ENCODE data around the gene SLC51B. TPM values are rescaled to one million over a fixed set of nuclear protein-coding genes. Genes with fewer than 3 reads are reported as not detected.
"Not testable (repeated sequence)": the region's sequence is repeated elsewhere in the genome, so short reads cannot be mapped to it uniquely, and the experiment has no call there.

Gene SLC51B
- total RNA-seq, 1 experiment from 2014 or later, result not detected

GRCh38 chr15:65066001-65066634 lies 20.9 kb downstream of the SLC51B start:
- no peak for DNase-seq (ENCODE audit: low read depth)

DNA sequence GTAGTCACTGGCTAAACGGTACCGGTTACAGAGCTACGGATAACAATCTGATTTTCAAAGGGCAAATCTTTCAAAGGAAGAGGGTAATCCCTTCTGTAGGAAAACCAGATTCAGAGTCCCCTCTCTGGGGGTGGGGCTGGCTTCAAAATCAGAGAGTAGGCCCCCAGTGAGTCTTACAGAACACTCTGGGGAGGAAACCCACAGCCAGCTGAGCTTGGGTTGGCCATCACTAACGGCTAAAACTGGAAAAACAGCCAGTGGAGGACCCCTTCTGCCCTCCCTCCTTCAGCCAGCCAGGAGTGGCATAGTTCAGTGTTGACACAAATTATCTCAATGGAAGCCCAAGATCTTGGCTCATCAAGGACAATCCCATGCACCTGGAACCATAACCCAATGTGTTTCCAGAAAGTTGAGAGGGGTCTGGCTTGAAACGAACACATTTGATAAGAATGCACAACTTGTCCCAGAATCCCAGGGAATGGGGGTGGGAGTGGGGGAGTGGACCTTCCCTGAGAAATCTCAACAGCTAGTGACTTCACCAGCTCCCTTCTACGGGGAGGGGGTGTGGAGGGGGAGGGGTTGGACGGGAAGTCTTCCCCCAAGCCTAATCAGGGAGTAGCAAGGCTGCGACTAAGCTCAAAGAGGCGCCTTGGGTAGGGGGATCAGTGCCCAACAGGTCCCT lies 21.6 kb downstream of the SLC51B start:
- no peak for DNase-seq (ENCODE audit: low read depth)

DNA sequence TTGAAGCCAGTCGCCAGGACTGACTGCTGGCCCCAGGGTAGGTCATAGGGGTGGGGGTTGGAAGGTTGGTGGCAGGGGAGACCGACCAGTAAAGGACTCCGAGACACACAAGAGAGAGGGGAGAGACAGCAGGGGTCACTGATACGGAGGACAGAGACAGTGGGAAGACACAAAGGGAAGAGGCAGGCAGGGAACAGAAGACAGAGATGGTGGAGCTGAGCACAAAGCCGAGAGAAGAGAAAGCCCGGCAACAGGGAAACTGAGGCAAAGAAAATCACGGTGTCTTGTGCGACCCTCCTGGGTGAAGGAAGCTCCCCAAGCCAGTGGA lies 22.1 kb downstream of the SLC51B start:
- DNase-seq (ENCODE audit: low read depth), result no peak

DNA sequence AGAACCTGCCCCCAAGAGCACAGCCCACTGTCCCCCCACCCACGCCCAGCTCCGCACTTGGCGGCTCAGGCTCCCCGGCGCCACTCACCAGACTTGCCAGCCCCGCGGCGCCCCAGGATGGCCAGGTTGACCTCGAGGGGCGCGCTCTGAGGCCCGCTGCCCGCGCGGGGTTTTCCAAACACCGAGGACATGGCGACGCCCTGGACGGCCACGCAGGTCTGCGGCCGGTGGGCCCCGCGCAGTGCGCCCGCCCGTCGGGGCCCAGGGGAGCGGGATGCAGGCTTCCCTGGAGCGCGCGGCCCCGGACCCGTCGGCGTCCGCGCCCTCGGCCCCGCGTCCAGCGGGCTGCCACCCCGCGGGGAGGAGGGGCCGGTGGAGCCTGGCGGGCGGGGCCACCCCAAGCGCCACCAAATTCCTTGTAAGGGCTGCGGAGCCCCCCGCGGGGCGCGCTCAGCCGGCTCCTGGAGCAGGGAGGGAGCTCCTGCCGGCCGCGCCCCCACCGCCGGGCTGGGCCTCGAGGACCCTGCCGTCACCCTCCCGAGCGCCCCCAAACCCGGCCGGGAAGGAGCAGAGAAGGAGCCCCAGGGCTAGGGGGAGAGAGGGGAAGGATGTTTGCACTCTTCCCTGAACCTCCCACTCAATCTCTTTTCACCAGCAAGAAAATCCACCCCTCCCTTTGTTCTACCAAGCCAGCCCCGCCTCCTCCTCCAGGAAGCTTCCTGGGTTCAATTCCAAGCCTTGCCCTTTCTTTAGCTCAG lies 22.6 kb downstream of the SLC51B start, which contains the start of gene RASL12:
TSS of gene RASL12 (minus strand) at position 347 of the 758 bp plus-strand sequence. CDS start at position 191, 156 bp downstream.
- no peak for DNase-seq (ENCODE audit: low read depth)

DNA sequence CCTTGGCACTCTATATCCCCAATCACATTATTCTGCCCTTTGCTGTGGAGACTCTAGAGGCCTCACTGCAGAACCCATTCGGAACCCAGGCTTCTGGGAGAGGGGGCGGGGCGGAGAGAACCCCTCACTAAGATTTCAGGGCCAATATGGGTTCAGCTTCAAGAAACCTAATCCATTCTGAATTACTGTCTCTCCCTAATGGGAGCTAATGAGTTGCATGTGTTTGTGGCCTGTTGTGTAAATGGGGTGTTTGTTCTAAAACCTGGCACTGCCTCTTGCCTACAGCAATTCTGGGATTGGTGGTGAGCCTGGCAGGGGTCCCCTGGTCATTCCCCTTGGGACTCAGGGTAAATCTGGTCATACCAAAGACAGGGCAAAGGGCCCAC lies 23.2 kb downstream of the SLC51B start:
- no peak for DNase-seq (ENCODE audit: low read depth)

GRCh38 chr15:65069179-65069578 lies 24.0 kb downstream of the SLC51B start:
- DNase-seq (ENCODE audit: low read depth), result no peak

DNA sequence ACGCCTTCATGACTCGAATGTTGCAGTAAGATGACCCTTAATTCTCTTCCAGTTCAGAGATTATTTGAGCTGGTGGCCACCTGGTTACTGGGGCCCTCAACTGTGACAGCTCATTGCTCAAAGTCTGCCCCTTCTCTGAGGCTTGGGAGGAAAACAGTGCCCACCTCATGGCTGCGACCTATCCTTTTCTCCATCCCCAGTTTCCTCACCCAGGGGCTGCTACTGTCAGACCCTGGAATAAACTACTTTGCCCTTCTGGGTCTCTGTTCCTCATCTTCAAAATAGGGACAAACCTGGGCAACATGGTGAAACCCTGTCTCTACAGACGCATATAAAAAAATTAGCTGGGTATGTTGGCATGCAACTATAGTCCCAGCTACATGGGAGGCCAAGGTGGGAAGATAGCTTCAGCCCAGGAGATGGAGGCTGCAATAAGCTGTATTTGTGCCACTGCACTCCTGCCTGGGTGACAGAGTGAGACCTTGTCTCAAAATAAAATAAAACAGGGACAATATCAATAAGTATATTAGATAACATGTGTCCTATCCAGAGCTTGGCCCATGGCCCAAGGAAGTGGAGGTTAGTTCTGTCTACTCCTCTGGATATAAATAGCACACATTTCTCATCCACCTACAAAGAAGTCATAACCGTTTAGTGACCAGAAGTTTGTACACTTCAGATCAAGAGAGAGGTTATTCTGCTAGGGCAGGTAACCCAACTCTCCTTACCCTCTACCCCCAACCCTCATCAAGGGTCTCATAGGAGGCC lies 24.8 kb downstream of the SLC51B start:
- DNase-seq (ENCODE audit: low read depth), result no peak

- no peak for DNase-seq (ENCODE audit: low read depth)
These were observed 26.2 kb downstream of the SLC51B start for GRCh38 chr15:65071381-65071811.

DNA sequence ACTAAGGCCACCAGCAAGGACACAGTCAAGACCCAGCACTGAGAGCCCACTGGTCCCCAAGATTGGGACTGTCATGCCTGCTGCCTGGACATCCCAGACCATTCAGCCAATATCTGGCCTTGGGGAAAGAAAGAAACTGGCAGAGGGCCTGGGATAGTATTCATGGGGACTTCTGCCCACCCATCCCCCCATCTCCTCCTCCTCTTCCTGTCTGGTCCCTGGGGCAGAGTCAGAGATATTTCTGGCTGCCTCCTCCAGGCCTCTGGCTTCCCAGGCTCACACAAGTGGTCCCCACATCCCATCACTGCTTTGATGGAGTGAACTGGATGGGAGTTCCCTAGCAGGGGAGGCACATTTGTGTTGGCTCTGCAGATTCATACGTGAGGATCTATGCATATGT lies 26.8 kb downstream of the SLC51B start:
- DNase-seq (ENCODE audit: low read depth), result no peak

DNA sequence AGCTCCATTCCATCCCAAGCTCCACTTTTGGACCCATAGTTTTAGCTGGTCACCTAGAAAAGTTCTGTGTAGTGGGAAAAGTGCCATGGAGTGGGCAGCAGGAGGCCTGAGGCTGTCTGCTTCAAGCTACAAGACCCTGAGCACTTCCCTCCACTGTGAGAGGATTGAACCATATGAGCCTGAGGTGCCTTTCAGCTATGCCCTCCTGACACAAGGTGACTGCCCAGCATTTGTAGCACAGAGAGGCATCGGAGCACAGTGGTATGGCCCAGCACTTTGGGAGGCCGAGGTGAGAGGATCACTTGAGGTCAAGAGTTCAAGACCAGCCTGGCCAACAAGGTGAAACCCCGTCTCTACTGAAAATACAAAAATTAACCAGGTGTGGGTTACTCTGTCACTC lies 27.4 kb downstream of the SLC51B start:
- DNase-seq (ENCODE audit: low read depth), result no peak

DNA sequence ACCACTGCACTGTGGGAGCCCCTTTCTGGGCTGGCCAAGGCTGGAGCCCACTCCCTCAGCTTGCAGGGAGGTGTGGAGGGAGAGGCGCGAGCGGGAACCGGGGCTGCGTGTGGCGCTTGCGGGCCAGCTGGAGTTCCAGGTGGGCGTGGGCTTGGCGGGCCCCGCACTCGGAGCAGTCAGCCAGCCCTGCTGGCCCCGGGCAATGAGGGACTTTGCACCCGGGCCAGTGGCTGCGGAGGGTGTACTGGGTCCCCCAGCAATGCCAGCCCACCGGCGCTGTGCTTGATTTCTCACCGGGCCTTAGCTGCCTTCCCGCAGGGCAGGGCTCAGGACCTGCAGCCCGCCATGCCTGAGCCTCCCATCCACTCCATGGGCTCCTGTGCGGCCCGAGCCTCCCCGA lies 29.8 kb downstream of the SLC51B start:
- not testable (repeated sequence) for DNase-seq (ENCODE audit: low read depth)

GRCh38 chr15:65075607-65076395 lies 30.6 kb downstream of the SLC51B start:
- DNase-seq (ENCODE audit: low read depth), result not testable (repeated sequence)

DNA sequence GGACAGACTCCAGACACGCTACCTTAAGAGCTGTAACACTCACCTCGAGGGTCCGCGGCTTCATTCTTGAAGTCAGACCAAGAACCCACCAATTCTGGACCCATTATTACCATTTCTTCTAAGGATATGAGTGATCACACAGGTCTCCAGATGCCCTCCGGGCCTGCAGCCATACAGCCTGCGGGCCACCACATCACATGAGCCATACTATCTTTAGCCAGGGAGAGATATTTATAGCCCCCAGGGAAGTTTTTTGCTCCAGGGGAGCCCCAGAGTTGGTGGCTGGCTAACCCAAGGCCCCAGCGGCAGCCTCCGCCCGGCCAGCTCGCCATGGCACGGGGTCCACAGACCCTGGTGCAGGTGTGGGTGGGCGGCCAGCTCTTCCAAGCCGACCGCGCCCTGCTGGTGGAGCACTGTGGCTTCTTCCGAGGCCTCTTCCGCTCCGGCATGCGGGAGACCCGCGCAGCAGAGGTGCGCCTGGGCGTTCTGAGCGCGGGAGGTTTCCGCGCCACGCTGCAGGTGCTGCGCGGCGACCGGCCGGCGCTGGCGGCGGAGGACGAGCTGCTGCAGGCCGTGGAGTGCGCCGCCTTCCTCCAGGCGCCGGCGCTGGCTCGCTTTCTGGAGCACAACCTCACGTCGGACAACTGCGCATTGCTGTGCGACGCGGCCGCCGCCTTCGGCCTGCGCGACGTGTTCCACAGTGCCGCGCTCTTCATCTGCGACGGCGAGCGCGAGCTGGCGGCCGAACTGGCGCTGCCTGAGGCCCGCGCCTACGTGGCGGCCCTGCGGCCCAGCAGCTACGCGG lies 31.5 kb downstream of the SLC51B start, which contains the start of gene KBTBD13:
TSS of gene KBTBD13 (plus strand) at position 261 of the 805 bp plus-strand sequence. CDS start at position 331, 70 bp downstream.
- no peak for DNase-seq (ENCODE audit: low read depth)

DNA sequence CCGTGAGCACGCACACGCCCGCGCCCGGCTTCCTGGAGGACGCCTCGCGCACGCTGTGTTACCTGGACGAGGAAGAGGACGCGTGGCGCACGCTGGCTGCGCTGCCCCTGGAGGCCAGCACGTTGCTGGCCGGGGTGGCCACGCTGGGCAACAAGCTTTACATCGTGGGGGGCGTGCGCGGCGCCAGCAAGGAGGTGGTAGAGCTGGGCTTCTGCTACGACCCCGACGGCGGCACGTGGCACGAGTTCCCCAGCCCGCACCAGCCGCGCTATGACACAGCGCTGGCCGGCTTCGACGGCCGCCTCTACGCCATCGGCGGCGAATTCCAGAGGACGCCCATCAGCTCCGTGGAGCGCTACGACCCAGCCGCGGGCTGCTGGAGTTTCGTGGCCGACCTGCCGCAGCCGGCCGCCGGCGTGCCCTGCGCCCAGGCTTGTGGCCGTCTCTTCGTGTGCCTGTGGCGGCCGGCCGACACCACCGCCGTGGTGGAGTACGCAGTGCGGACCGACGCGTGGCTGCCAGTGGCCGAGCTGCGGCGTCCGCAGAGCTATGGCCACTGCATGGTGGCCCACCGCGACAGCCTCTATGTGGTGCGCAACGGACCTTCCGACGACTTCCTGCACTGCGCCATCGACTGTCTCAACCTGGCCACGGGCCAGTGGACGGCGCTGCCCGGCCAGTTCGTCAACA lies 32.2 kb downstream of the SLC51B start:
- no peak for DNase-seq (ENCODE audit: low read depth)

- no peak for DNase-seq (ENCODE audit: low read depth)
These were observed 32.8 kb downstream of the SLC51B start for GRCh38 chr15:65077981-65078352.

GRCh38 chr15:65079580-65079979 lies 34.4 kb downstream of the SLC51B start:
- DNase-seq (ENCODE audit: low read depth), result no peak

- no peak for DNase-seq (ENCODE audit: low read depth)
These were observed 36.1 kb downstream of the SLC51B start for GRCh38 chr15:65081270-65081669.

GRCh38 chr15:65081758-65082157 lies 36.6 kb downstream of the SLC51B start:
- DNase-seq (ENCODE audit: low read depth), result peak; percentile 72

DNA sequence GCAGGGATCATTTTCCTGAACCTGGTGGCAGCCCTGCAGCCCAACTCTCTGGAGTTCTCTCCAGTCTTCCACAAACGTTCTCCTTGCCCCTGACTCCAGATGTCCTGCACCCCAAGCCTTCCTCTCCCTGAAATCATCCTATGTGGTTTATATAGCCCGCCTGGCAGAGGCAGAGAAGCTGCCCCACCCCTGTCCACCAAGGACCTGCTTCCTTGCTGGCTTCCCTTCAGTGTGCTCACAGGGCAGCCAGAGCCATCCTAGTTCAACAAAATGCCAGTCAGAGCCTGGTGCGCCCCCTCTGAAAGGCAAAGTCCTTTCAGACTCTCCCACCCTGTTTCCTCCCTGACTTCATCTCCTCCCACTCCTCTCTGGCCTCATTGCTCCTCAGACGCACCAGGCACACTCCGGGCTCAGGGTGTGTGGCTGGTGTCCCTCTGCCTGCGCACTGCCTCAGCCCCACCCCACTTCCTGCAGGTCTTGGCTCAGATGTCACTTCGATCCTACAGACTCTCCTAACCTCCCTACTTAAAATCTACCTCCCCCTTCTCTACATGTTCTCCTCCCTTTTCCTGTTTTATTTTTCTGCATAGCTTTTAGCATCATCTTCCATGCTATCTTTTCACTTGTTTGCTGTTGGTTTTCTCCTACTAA lies 37.2 kb downstream of the SLC51B start:
- DNase-seq (ENCODE audit: low read depth), result peak; percentile 25

Measured in HT1080 (cell line).